SK-N-SH (cell line): Measurements from ENCODE around the gene ATP4A. TPM values are rescaled to one million over a fixed set of nuclear protein-coding genes. Genes with fewer than 3 reads are reported as not detected.

Experiments
- CTCF ChIA-PET: fragments of 300-600, 350-600 bp; formaldehyde crosslinking; extraction: SDS; loops from one replicate; lab custom pipeline; 2021; lab: Yijun Ruan, JAX
- POLR2A ChIA-PET: fragments of 350-600 bp; sonication (Branson Sonifier 250); formaldehyde crosslinking; extraction: SDS; loops from one replicate; lab custom pipeline; 2020; ENCODE audit warnings: antibody characterized with exemption, inconsistent platforms; lab: Yijun Ruan, JAX
- DNase-seq: peaks from one replicate; pipeline ENCODE4 v3.0.0; 2012
- H2AFZ ChIP-seq: fragments of 200-600 bp; sonication (generic); 2 replicates; pipeline ENCODE4 v1.8.1; 2016; ENCODE audit warnings: antibody characterized with exemption, mild to moderate bottlenecking, low read depth
- H3F3A ChIP-seq: fragments of 200-600 bp; sonication (generic); replicated peaks from 2 replicates; pipeline ENCODE3; 2016; ENCODE audit warnings: antibody characterized with exemption, mild to moderate bottlenecking; ENCODE audit not compliant: insufficient read depth
- H3K27ac ChIP-seq, 2 experiments: fragments of 200-500 bp in 1 of 2; fragments of 200-600 bp in 1 of 2; sonication (Bioruptor generic) in 1 of 2; sonication (generic), shearing (Covaris generic) in 1 of 2; 2 replicates each; pipeline versions ENCODE4 v1.5.1 to v1.6.1; 2014 to 2016; ENCODE audit warnings: low read depth in 2 of 2, inconsistent platforms in 1 of 2, low read length in 1 of 2, mild to moderate bottlenecking in 1 of 2, mixed read lengths in 1 of 2
- H3K27me3 ChIP-seq: fragments of 200-600 bp; sonication (generic), shearing (Covaris generic); 2 replicates; pipeline ENCODE4 v1.6.1; 2016; ENCODE audit warnings: mixed run types; ENCODE audit not compliant: insufficient read depth
- H3K36me3 ChIP-seq, 2 experiments: fragments of 200-500 bp in 1 of 2; fragments of 200-600 bp in 1 of 2; sonication (Bioruptor generic) in 1 of 2; sonication (generic) in 1 of 2; replicated peaks in 1 of 2; 2 replicates each; pipeline versions ENCODE3 to v1.5.1; 2014 to 2016; ENCODE audit warnings: low read length in 1 of 2, mild to moderate bottlenecking in 1 of 2; ENCODE audit not compliant: insufficient read depth in 2 of 2, control insufficient read depth in 1 of 2
- H3K4me1 ChIP-seq, 2 experiments: fragments of 200-500 bp in 1 of 2; fragments of 200-600 bp in 1 of 2; sonication (Bioruptor generic) in 1 of 2; sonication (generic), shearing (Covaris generic) in 1 of 2; 2 replicates each; pipeline versions ENCODE4 v1.5.1 to v1.6.1; 2014 to 2016; ENCODE audit warnings: low read depth in 1 of 2, low read length in 1 of 2, mixed run types in 1 of 2; ENCODE audit not compliant: insufficient read depth in 2 of 2, control insufficient read depth in 1 of 2
- H3K4me2 ChIP-seq: fragments of 200-600 bp; sonication (generic), shearing (Covaris generic); 2 replicates; pipeline ENCODE4 v1.6.1; 2017; ENCODE audit warnings: mixed run types
- H3K4me3 ChIP-seq, 2 experiments: fragments of 200-500 bp in 1 of 2; fragments of 200-600 bp in 1 of 2; sonication (Bioruptor generic) in 1 of 2; sonication (generic), shearing (Covaris generic) in 1 of 2; 2 replicates each; pipeline versions ENCODE4 v1.5.1 to v1.8.1; 2014 to 2016; ENCODE audit warnings: low read depth in 2 of 2, inconsistent platforms in 1 of 2, low read length in 1 of 2, mild to moderate bottlenecking in 1 of 2, mixed read lengths in 1 of 2, moderate library complexity in 1 of 2
- H3K79me2 ChIP-seq: fragments of 200-600 bp; sonication (generic); 2 replicates; pipeline ENCODE4 v1.8.1; 2017; ENCODE audit warnings: mild to moderate bottlenecking; ENCODE audit not compliant: insufficient read depth
- H3K9ac ChIP-seq: fragments of 200-600 bp; sonication (generic); 2 replicates; pipeline ENCODE4 v1.6.1; 2017; ENCODE audit warnings: mixed run types
- H3K9me2 ChIP-seq: fragments of 200-600 bp; sonication (generic); 2 replicates; pipeline ENCODE4 v1.6.1; 2017; ENCODE audit warnings: mixed run types
- H3K9me3 ChIP-seq: fragments of 200-600 bp; sonication (generic); 2 replicates; pipeline ENCODE4 v1.6.1; 2017; ENCODE audit warnings: mixed run types, mild to moderate bottlenecking, moderate library complexity
- H4K20me1 ChIP-seq: fragments of 200-600 bp; sonication (generic); 2 replicates; pipeline ENCODE4 v1.6.1; 2017; ENCODE audit warnings: mild to moderate bottlenecking, mixed run types; ENCODE audit not compliant: insufficient read depth
- CHD2 ChIP-seq: fragments of 150-350 bp; IDR thresholded peaks from 2 replicates; pipeline ENCODE4 v1.6.1; 2018; ENCODE audit warnings: low read length; ENCODE audit not compliant: partially characterized antibody
- ELF1 ChIP-seq: IDR thresholded peaks from 2 replicates; pipeline ENCODE4 v1.4.0; 2012
- EZH2phosphoT487 ChIP-seq: fragments of 200-600 bp; sonication (generic); IDR thresholded peaks from 2 replicates; pipeline ENCODE4 v1.6.1; 2017; ENCODE audit warnings: low read depth, mixed run types, mild to moderate bottlenecking, antibody characterized with exemption, moderate library complexity, borderline replicate concordance
- FOSL2 ChIP-seq: IDR thresholded peaks from 2 replicates; pipeline ENCODE4 v1.4.0; 2012; ENCODE audit warnings: low read depth, mild to moderate bottlenecking, moderate library complexity, borderline replicate concordance
- FOXM1 ChIP-seq: IDR thresholded peaks from 2 replicates; pipeline ENCODE4 v1.4.0; 2012; ENCODE audit warnings: low read depth, mild to moderate bottlenecking
- GABPA ChIP-seq: IDR thresholded peaks from 2 replicates; pipeline ENCODE4 v1.4.0; 2012; ENCODE audit warnings: low read depth, mild to moderate bottlenecking
- GATA2 ChIP-seq: sonication (generic); formaldehyde crosslinking; IDR thresholded peaks from 2 replicates; pipeline ENCODE4 v1.5.0; 2020; ENCODE audit warnings: mild to moderate bottlenecking, missing genetic modification reagents
- MEF2A ChIP-seq: IDR thresholded peaks from 2 replicates; pipeline ENCODE4 v1.4.0; 2012; ENCODE audit warnings: low read depth, borderline replicate concordance
- MXI1 ChIP-seq: IDR thresholded peaks from 2 replicates; pipeline ENCODE4 v1.6.1; 2012; ENCODE audit warnings: mild to moderate bottlenecking, low read depth, low read length, improper control_type of control experiment
- NFIC ChIP-seq: IDR thresholded peaks from 2 replicates; pipeline ENCODE4 v1.4.0; 2012; ENCODE audit warnings: borderline replicate concordance
- NRF1 ChIP-seq: IDR thresholded peaks from 2 replicates; pipeline ENCODE4 v1.6.1; 2012; ENCODE audit warnings: low read depth, mild to moderate bottlenecking, low read length
- POLR2AphosphoS5 ChIP-seq: IDR thresholded peaks from 2 replicates; pipeline ENCODE4 v1.6.1; 2012; ENCODE audit warnings: low read depth, low read length
- RFX5 ChIP-seq: IDR thresholded peaks from 2 replicates; pipeline ENCODE4 v1.6.1; 2012; ENCODE audit warnings: mild to moderate bottlenecking, improper control_type of control experiment, low read length
- SIN3A ChIP-seq: IDR thresholded peaks from 2 replicates; pipeline ENCODE4 v1.6.1; 2012; ENCODE audit warnings: low read depth, mild to moderate bottlenecking, low read length, moderate library complexity, borderline replicate concordance
- TAF1 ChIP-seq: IDR thresholded peaks from 2 replicates; pipeline ENCODE4 v1.6.1; 2012; ENCODE audit warnings: low read depth, mild to moderate bottlenecking, low read length, moderate library complexity, borderline replicate concordance
- WGBS: methylation state at CpG from one replicate; pipeline ENCODE4 v1.1.6; 2017; ENCODE audit warnings: low lambda C conversion rate; 5-methylcytosine and 5-hydroxymethylcytosine counted together
- polyA plus RNA-seq, 3 experiments: library from polyadenylated mRNA; depleted of rRNA; stranded (reverse); fragments of >200 nt; gene quantifications; 2 replicates each; pipeline ENCODE4 v1.2.3, GENCODE V29; 2012
- TF ChIP-seq, protein P1 (sequence below): fragments of 200-600 bp; sonication (generic); IDR thresholded peaks from 2 replicates; pipeline ENCODE4 v1.6.1; 2017; ENCODE audit warnings: antibody characterized with exemption, mild to moderate bottlenecking, moderate library complexity
- TF ChIP-seq, protein P2 (sequence below): IDR thresholded peaks from 2 replicates; pipeline ENCODE4 v1.4.0; 2012; ENCODE audit warnings: low read depth, borderline replicate concordance
- TF ChIP-seq, protein P3 (sequence below): fragments of 150-350 bp; IDR thresholded peaks from 2 replicates; pipeline ENCODE4 v1.6.1; 2016; ENCODE audit warnings: mild to moderate bottlenecking, low read depth, low read length
- TF ChIP-seq, protein P4 (sequence below): IDR thresholded peaks from 2 replicates; pipeline ENCODE4; 2012
- TF ChIP-seq, protein P5 (sequence below): fragments of 150-350 bp; IDR thresholded peaks from 2 replicates; pipeline ENCODE4 v1.6.1; 2017; ENCODE audit warnings: antibody characterized with exemption, low read length, low read depth, borderline replicate concordance

The ATP4A gene
- polyA plus RNA-seq, 1 of the 3 experiments (the other 2 are of a cell fraction): not detected

DNA sequence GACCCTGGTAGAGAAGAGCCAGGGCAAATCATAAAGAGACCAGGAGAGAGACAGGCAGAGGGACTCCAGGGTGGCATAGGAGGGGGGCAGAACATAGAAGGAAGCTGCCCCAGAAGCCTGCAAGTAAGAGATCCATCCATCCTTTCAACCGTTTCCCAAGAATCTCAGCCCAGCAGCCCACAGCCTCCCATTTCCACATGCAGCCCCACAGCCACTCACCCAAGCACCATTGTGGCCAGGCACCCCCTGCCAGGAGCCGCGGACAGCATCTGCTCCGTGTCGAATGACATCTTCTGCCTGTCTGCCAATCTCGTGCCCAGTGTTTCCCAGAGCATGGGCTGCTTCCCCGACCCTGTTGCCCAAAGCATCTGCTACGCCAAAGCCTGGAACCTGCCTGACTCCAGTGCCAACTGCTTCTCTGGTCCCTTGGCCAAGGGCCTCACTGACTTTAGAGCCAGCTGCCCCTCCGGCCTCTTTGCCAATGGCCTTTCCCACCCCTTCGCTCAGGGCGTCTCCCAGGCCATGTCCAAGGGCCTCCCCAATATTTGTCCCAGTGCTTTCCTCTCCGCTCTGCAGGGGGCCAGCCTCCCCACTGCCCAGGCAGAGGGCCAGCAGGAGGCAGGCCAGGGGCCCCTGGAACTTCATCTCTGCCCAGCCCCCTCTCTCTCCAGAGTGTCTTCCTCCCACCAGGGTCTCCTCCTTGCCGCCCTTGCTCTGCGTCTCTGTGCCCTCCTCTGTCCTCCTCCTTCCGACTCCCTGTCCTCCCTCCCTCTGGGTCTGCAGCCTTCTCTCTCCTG lies 50.4 kb downstream of the ATP4A start:
- Histone ChIP-seq H3K9me3 (no peaks in the 10 kb centered on the region), H3F3A (no peaks in the 10 kb centered on the region), H3K79me2 (no peaks in the 10 kb centered on the region), H3K27ac (no peak overlapping the region), H3K9ac (no peak overlapping the region)
- WGBS: 17% methylated on average over 15 of the region's 15 CpGs
- no peak for DNase-seq
- CTCF ChIA-PET: interaction anchor here (1.2 to 1.5 kb wide), 3 partner anchors 18 to 45 kb away, joined by 3 to 9 read pairs (median 4); no protein-coding TSS in a partner anchor
- no peak for TF ChIP-seq RFX5
- no peak for TF ChIP-seq NFIC
- TF ChIP-seq, all 33 proteins: peak for 0
- H4K20me1 ChIP-seq: no peaks in the 10 kb centered on the region
- H3K9me2 ChIP-seq: no peaks in the 10 kb centered on the region
- H3K4me1 ChIP-seq: no peaks in the 10 kb centered on the region; a peak in 2 of 4 replicates
- POLR2A ChIA-PET: no interaction called here
- no peaks in the 10 kb centered on the region for H3K36me3 ChIP-seq
- no peak overlapping the region for H2AFZ ChIP-seq
- no peak overlapping the region for H3K4me3 ChIP-seq
- H3K27me3 ChIP-seq: peaks cover 56% of the 10 kb centered on the region
- H3K4me2 ChIP-seq: no peak overlapping the region

DNA sequence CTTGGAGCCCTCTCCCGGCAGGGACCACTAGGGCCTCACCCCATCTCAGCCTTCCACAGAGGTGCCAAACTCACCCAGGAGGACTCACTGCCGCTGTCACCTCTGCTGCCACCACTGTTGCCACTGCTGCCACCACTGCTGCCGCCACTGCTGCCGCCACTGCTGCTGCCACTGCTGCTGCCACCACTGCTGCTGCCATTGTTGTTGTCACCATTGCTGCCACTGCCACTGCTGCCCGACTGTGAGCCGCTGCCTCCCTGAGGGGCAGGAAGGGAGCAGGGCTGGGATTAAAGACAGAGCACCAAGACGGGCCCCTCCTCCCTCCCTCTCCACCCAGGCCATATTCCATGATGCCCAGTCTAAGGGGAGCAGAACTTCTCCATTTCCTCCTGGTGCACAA lies 52.1 kb downstream of the ATP4A start:
- 22% methylated on average over 4 of the region's 7 CpGs for WGBS
- Histone ChIP-seq H3F3A (no peaks in the 10 kb centered on the region), H3K27ac (no peak overlapping the region), H3K9ac (no peak overlapping the region), H3K4me2 (no peak overlapping the region), H3K36me3 (no peaks in the 10 kb centered on the region), H3K27me3 (peaks cover 73% of the 10 kb centered on the region), H3K79me2 (no peaks in the 10 kb centered on the region), H3K4me1 (no peaks in the 10 kb centered on the region; a peak in 2 of 4 replicates), H2AFZ (no peak overlapping the region), H3K9me2 (no peaks in the 10 kb centered on the region), H3K9me3 (no peaks in the 10 kb centered on the region), H3K4me3 (no peak overlapping the region), H4K20me1 (no peaks in the 10 kb centered on the region)
- ChIA-PET POLR2A (no interaction called here), CTCF (interaction anchor here (0.6 to 8.3 kb wide), 14 partner anchors 12 to 684 kb away, joined by 3 to 127 read pairs (median 7); partner anchors contain the start of gene LGI4)
- DNase-seq: no peak
- TF ChIP-seq EZH2phosphoT487: no peak
- TF ChIP-seq GATA2: no peak
- no peak for TF ChIP-seq MEF2A
- no peak for TF ChIP-seq FOXM1
- TF ChIP-seq, protein P1, sequence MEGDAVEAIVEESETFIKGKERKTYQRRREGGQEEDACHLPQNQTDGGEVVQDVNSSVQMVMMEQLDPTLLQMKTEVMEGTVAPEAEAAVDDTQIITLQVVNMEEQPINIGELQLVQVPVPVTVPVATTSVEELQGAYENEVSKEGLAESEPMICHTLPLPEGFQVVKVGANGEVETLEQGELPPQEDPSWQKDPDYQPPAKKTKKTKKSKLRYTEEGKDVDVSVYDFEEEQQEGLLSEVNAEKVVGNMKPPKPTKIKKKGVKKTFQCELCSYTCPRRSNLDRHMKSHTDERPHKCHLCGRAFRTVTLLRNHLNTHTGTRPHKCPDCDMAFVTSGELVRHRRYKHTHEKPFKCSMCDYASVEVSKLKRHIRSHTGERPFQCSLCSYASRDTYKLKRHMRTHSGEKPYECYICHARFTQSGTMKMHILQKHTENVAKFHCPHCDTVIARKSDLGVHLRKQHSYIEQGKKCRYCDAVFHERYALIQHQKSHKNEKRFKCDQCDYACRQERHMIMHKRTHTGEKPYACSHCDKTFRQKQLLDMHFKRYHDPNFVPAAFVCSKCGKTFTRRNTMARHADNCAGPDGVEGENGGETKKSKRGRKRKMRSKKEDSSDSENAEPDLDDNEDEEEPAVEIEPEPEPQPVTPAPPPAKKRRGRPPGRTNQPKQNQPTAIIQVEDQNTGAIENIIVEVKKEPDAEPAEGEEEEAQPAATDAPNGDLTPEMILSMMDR: no peak
- no peak for TF ChIP-seq FOSL2
- TF ChIP-seq, protein P2, sequence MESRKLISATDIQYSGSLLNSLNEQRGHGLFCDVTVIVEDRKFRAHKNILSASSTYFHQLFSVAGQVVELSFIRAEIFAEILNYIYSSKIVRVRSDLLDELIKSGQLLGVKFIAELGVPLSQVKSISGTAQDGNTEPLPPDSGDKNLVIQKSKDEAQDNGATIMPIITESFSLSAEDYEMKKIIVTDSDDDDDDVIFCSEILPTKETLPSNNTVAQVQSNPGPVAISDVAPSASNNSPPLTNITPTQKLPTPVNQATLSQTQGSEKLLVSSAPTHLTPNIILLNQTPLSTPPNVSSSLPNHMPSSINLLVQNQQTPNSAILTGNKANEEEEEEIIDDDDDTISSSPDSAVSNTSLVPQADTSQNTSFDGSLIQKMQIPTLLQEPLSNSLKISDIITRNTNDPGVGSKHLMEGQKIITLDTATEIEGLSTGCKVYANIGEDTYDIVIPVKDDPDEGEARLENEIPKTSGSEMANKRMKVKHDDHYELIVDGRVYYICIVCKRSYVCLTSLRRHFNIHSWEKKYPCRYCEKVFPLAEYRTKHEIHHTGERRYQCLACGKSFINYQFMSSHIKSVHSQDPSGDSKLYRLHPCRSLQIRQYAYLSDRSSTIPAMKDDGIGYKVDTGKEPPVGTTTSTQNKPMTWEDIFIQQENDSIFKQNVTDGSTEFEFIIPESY: no peak
- no peak for TF ChIP-seq NRF1
- TF ChIP-seq SIN3A: no peak
- TF ChIP-seq, protein P3, sequence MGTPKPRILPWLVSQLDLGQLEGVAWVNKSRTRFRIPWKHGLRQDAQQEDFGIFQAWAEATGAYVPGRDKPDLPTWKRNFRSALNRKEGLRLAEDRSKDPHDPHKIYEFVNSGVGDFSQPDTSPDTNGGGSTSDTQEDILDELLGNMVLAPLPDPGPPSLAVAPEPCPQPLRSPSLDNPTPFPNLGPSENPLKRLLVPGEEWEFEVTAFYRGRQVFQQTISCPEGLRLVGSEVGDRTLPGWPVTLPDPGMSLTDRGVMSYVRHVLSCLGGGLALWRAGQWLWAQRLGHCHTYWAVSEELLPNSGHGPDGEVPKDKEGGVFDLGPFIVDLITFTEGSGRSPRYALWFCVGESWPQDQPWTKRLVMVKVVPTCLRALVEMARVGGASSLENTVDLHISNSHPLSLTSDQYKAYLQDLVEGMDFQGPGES: no peak
- no peak for TF ChIP-seq ELF1
- TF ChIP-seq CHD2: no peak
- no peak for TF ChIP-seq TAF1
- no peak for TF ChIP-seq MXI1
- no peak for TF ChIP-seq GABPA
- TF ChIP-seq, protein P4, sequence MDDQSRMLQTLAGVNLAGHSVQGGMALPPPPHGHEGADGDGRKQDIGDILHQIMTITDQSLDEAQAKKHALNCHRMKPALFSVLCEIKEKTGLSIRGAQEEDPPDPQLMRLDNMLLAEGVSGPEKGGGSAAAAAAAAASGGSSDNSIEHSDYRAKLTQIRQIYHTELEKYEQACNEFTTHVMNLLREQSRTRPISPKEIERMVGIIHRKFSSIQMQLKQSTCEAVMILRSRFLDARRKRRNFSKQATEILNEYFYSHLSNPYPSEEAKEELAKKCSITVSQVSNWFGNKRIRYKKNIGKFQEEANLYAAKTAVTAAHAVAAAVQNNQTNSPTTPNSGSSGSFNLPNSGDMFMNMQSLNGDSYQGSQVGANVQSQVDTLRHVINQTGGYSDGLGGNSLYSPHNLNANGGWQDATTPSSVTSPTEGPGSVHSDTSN: no peak
- TF ChIP-seq, protein P5, sequence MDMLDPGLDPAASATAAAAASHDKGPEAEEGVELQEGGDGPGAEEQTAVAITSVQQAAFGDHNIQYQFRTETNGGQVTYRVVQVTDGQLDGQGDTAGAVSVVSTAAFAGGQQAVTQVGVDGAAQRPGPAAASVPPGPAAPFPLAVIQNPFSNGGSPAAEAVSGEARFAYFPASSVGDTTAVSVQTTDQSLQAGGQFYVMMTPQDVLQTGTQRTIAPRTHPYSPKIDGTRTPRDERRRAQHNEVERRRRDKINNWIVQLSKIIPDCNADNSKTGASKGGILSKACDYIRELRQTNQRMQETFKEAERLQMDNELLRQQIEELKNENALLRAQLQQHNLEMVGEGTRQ: no peak
- no peak for TF ChIP-seq POLR2AphosphoS5
